HPDE6-E6E7 (cell line): ENCODE measurements around the gene WASF3.

Experiments used
- DNase-seq: peaks from one replicate; pipeline ENCODE4 v3.0.0; 2011; ENCODE audit warnings: missing footprints; ENCODE audit errors: extremely low spot score

WASF3 gene

DNA sequence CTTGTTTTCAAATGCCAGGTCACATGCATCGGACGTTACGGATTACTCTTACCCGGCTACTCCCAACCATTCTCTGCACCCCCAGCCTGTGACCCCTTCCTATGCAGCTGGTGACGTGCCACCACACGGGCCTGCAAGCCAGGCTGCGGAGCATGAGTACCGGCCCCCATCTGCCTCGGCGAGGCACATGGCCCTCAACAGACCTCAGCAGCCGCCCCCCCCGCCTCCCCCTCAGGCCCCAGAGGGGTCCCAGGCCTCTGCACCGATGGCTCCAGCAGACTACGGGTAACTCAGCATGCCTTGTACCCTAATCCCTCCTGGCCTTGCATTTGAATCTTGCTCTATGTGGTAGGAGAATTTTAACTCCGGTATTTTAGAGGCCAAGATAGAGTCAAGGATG, 123.6 kb downstream of the WASF3 start:
- no peak for DNase-seq

GRCh38 chr13:26682606-26683005, 125.1 kb downstream of the WASF3 start:
- no peak for DNase-seq

DNA sequence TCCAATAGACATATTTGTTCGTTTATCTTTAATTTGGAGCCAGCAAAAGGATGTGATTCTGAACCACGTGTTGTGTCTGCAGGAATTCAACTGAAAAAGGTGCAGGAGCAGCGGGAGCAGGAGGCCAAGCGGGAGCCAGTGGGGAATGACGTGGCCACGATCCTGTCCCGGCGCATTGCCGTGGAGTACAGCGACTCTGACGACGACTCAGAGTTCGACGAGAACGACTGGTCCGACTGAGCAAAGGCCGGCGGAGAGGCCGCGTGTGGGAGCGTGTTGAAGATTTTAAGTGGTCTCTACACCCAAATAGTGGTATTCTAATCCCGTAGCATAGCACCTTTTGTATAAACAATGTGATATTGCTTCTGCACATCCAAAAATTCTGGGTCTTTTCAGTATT, 128.1 kb downstream of the WASF3 start:
- no peak for DNase-seq

- DNase-seq = no peak
Observed at GRCh38 chr13:26686285-26686684, 128.8 kb downstream of the WASF3 start.

DNA sequence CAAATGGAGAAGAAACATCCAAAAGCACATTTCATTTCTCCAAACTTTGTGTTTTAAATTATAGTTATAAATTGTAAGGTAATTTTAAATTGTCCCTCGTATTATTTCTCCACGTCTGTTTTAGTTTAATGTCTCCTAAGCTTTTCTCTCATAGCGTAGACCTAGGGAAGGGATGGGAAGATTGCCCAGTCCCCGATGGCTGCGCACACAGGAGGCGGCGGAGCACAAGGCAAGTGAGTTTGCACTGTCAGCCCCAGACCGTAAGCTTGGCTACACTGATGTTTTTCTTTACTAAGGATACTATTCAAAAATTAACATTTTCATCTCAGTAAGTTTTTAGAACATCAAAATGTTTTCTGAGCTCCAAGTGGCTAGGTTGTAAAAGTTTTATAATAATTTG, 130.8 kb downstream of the WASF3 start:
- DNase-seq = no peak

DNA sequence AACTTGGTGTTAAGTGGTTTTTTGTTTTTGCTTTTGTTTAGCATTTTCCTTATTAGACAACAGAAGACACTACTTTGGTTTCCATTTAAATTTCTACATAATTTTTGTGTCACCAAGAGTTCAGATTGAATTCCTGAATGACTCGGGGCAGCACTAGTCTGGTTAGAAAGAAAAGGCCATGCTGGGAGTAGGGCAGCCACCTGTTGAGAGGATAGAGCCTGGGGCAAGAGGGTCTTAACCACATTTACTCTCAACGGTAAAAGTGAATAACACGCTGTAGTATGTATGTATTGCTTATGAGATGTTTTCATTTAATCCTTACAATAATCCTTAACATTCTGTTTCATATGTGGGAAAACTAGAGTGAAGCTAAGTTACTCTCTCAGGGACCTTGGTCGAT, 131.5 kb downstream of the WASF3 start:
- no peak for DNase-seq

GRCh38 chr13:26693749-26694463, 136.4 kb downstream of the WASF3 start:
- DNase-seq = no peak

DNA sequence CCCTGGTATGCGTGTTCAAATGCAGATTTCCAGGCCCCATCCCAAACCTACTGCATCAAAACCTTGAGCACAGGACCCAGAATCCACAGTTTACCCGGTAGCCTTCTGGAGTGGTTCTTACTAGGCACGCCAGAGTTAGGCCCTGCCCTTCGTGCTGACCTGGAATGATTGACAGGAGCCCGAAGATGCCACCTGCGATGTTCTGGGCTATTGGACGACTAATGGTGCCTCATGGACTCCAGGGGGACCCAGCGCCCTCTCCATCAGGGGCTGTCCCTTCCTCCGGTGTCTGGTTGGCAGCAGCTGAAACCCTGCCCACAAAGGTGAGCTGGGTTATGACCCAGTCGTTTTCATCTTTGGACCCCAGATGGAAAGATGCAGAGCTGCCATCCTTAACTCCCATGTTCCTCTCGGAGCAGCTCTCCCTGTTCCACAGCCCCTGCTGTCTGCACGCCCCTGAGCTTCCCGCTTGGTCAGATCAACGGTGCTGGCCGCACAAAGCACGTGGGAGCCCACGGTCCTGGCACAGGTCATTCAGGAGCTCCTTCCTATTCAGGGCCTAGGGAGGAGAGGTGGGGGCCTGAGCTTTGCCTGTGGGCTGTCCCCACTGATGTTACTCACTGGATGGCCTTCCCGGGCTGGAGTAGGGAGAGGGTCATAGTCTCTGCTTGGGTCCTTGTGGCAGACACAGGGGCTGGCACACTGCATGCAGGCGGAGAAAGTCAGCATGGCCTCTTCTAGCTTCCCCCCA, 137.3 kb downstream of the WASF3 start:
- no peak for DNase-seq

GRCh38 chr13:26695360-26695705, 137.8 kb downstream of the WASF3 start:
- DNase-seq = no peak

DNA sequence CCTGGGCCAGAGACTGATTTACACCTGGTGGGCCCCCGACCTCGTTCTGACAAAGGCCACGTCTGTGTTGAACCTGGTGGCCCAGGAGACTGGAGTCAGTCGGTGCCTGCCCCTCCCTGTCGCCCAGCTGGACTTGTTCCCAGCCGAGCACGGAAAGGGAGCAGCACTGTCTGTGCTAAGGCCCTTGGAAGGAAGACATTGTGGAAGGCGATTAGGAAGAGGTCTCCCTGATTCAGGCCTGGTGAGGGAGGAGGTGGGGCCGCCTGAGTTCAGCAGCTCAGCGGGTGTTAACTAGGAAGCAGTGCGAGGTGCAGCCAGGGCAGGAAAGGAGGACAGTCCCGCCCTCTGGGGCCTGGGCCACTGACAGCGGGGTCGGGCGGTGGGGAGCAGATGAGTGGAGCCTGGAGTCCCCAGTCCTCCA, 138.4 kb downstream of the WASF3 start:
- DNase-seq = no peak

- no peak for DNase-seq
Observed at GRCh38 chr13:26697069-26697955, 139.8 kb downstream of the WASF3 start.

- DNase-seq = peak; percentile 22
Observed at GRCh38 chr13:26698392-26699196, 141.1 kb downstream of the WASF3 start.

GRCh38 chr13:26699197-26699490, 141.7 kb downstream of the WASF3 start:
- no peak for DNase-seq

DNA sequence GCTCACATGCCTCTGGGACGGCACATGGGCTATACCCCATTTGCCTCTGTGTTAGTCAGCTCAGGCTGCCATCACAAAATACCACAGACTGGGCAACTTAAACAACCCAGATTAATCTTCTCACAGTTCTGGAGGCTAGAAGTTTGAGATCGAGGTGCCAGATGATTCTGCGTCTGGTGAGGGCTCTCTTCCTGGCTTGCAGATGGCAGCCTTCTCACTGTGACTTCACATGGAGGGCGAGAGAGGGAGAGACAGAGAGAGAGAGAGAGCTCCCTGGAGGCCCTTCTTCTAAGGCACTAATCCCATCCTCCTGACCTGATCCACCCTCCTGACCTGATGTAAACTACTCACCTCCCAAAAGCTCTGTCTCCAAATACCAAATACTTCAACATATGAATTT, 148.1 kb downstream of the WASF3 start:
- no peak for DNase-seq

DNA sequence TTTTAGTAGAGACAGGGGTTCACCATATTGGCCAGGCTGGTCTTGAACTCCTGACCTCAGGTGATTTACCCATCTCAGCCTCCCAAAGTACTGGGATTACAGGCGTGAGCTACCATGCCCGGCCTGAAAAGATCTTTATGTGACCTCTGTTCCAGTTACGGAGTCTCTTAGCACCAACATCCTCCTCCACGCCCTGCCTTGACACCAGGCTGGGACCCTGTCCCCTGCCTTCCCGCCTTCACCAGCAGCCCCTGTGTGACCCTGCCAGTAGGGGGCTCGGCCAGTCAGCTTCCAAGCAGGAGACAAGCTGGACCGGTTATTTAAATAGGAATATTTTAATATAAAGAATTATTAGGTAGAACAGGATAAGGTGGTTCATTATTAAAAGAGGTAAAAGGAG, 148.9 kb downstream of the WASF3 start:
- DNase-seq = no peak

DNA sequence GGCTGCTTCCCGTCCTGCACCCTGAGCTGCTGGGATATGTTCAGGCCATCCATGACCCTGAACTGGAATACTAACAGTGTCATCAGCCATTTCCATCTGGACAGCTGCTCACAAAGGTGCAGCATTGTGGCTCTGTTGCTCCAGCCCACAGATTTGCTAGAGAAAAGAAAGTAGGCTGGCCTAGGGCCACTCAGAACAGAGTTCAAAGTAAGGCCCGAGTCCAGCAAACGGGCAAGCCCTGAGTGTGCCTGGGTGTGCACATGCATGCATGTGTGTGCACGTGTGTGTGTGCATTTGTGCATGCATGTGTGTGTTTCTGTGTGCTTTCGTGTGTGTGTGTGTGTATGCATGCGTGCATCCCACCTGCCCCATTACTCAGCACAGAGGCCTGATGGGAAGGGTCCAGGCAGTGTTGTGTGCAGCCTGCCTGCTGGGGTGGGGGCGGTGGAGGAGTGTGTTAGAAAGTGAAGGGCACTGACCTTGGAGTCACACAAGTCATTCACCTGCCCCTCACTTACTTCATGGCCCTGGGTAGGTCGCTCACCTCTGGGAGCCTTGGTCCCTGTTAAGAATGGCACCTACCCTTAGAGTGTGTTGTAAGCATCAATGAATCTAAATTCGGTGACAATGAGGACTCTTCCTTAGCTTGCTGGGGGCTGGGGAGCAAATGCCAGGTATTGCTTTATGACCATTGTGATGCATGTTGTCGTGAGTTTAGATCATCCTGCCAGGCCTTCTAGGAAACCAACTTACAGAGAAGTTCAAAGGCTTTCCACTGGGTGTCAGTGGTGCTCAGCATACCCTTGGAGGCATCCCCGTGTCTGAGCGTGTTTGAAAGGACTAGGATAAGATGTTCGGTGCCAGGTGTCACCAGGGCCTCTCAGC, 149.9 kb downstream of the WASF3 start:
- peak; percentile 20 for DNase-seq

GRCh38 chr13:26708007-26708297, 150.5 kb downstream of the WASF3 start:
- DNase-seq = no peak

DNA sequence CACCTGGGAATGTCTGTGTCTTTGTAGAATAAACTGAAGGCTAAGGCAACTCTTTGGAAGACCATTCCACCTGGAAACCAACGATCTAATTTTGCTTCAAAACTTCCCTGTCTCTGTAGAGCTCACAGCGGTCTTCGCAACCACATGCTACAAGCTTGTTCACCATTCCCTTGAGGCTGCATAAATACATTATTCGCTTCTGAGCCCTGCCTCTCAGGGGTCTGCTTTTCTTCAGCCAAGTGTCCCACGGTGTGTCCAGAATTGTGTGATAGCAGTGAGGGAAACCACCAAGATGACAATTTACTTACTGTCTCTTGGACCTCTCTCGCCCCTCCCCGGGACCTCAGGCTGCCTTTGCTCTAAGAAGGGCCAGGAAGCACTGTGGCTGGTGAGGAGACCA, 152.0 kb downstream of the WASF3 start:
- DNase-seq = no peak

- no peak for DNase-seq
Observed at GRCh38 chr13:26710166-26710565, 152.7 kb downstream of the WASF3 start.

GRCh38 chr13:26711211-26711610, 153.7 kb downstream of the WASF3 start:
- no peak for DNase-seq

DNA sequence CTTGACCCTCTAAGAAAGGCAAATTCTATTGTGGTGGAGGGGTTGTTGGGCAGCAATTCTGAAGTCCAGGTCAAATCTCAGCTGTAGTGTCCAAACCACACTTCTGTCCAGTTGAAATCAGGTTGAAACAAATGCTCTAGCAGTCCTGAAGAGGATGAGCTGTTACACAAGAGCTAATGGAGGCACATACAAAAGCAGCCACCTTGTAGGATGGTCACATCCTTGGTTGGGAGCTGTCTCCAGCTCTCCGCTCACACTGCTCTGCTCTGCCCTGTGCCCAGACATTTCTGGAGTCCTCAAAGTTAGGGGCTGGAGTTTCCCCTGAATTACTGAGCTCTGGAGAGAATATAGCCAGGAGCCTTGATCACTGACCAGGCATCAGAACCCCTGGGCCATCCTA, 155.9 kb downstream of the WASF3 start:
- DNase-seq = no peak
